K562 (cell line): ENCODE data around the gene SRL. TPM values are rescaled to one million over a fixed set of nuclear protein-coding genes. Genes with fewer than 3 reads are reported as not detected.
A peak's percentile ranks its signal among the peaks of the same experiment; 100 is the strongest.

ENCODE experiments used
- ELF2 ChIP-seq: fragments of 250-450 bp; sonication (Bioruptor Pico); IDR thresholded peaks from 2 replicates; pipeline ENCODE4 v1.5.0; 2021; ENCODE audit warnings: mild to moderate bottlenecking
- GABPB1 ChIP-seq: sonication (generic); formaldehyde crosslinking; IDR thresholded peaks from 2 replicates; pipeline ENCODE4 v1.8.0; 2022; ENCODE audit warnings: mild to moderate bottlenecking, missing genetic modification reagents
- PPARD ChIP-seq: fragments of 250-450 bp; sonication (Bioruptor Pico); IDR thresholded peaks from 2 replicates; pipeline ENCODE4 v1.8.0; 2022; ENCODE audit warnings: inconsistent platforms, mild to moderate bottlenecking, moderate library complexity
- ZKSCAN8 ChIP-seq: fragments of 200-800 bp; sonication (Bioruptor generic); IDR thresholded peaks from 2 replicates; pipeline ENCODE4 v1.6.1; 2016; ENCODE audit warnings: missing genetic modification characterization, missing compliant biosample characterization
- ZNF696 ChIP-seq: fragments of 250-450 bp; sonication (Bioruptor Pico); conservative IDR thresholded peaks from 2 replicates; pipeline ENCODE4 v1.4.0; 2020; ENCODE audit warnings: mild to moderate bottlenecking, moderate library complexity
- polyA plus RNA-seq, 8 experiments: library from polyadenylated mRNA; depleted of rRNA in 4 of 8; stranded (reverse) in 5 of 8; unstranded in 3 of 8; fragments of >200 nt; fragmentation: Nextera tagmentation in 2 of 8; fragmentation: Illumina TruSeq in 1 of 8; extraction: Ambion mirVana in 2 of 8; extraction: Trizol in 1 of 8; gene quantifications; 2 replicates each; pipeline versions ENCODE4 v1.2.1 to v1.2.3, GENCODE V29; 2011 to 2014; ENCODE audit warnings: inconsistent platforms in 1 of 8, missing spikeins in 1 of 8
- total RNA-seq, 7 experiments: library from RNA; depleted of rRNA in 6 of 7; stranded (reverse); fragments of >200 nt in 6 of 7; fragmentation: Illumina TruSeq in 2 of 7; extraction: Trizol in 2 of 7; gene quantifications; 2 replicates each; pipeline versions ENCODE4 v1.2.1 to v1.2.3, GENCODE V29; 2011 to 2021; ENCODE audit warnings: low replicate concordance in 1 of 7
- TF ChIP-seq, protein P1 (sequence below): fragments of 450-650 bp; IDR thresholded peaks from 2 replicates; pipeline ENCODE4 v1.6.1; 2016; ENCODE audit warnings: mild to moderate bottlenecking, moderate library complexity
- TF ChIP-seq, protein P2 (sequence below): fragments of 250-450 bp; sonication (Bioruptor Pico); IDR thresholded peaks from 2 replicates; pipeline ENCODE4 v1.5.0; 2022; ENCODE audit warnings: mild to moderate bottlenecking
- TF ChIP-seq, protein P3 (sequence below): conservative IDR thresholded peaks from 2 replicates; pipeline ENCODE4 v1.6.1; 2011; ENCODE audit warnings: low read depth, mild to moderate bottlenecking, low read length; ENCODE audit not compliant: control insufficient read depth

Gene SRL
- total and polyA plus RNA-seq, 9 of the 15 experiments (the other 6 are each of a cell fraction or from before 2014, with no cell fraction given): 0.01 TPM; not detected in 8

DNA sequence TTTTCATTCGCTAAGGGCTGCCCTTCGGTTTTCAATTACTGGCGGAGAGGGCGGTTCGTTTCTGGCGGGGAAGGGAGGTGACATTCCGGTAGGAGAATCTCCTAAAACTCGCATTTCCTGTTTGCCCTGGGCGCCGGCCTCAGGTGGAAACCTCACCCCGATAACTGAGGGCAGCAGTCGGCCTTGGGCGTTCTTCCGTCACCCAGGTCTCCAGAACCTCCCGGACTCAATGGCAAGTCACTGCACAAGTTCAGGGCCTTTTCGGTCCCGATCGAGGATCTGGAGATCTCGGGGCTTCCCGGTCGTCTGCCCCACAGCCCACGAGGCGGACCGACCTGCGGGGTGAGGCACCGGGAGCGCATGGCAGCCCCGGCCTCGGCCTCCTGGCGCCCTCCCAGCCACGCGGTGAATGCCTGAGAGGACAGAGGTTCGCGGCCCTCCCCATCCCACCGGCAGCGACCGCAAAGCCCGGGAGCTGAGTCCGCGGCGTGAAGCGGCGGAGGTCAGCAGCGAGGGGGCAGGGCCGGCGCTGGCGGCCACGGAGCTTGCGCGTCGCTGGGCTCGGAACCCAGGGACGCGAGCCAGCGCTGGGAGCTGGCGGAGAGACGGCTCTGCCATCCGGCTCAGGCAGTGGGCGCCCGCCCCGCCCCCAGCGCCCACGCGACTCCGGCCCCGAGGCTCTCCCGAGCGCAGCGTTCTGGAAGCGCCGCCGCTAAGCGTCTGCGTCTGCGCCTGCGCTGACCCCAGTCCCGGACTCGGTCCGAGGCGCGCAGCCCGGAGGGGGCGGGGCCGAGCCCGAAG lies 58.4 kb downstream of the SRL start (continued):
- TF ChIP-seq ZNF696 (CRISPR knock-in tag) (no peak), ELF2 (CRISPR knock-in tag) (no peak), GABPB1 (CRISPR knock-in tag) (peak; percentile 76), PPARD (CRISPR knock-in tag) (no peak), ZKSCAN8 (CRISPR knock-in tag) (no peak)
- TF ChIP-seq, protein P1, sequence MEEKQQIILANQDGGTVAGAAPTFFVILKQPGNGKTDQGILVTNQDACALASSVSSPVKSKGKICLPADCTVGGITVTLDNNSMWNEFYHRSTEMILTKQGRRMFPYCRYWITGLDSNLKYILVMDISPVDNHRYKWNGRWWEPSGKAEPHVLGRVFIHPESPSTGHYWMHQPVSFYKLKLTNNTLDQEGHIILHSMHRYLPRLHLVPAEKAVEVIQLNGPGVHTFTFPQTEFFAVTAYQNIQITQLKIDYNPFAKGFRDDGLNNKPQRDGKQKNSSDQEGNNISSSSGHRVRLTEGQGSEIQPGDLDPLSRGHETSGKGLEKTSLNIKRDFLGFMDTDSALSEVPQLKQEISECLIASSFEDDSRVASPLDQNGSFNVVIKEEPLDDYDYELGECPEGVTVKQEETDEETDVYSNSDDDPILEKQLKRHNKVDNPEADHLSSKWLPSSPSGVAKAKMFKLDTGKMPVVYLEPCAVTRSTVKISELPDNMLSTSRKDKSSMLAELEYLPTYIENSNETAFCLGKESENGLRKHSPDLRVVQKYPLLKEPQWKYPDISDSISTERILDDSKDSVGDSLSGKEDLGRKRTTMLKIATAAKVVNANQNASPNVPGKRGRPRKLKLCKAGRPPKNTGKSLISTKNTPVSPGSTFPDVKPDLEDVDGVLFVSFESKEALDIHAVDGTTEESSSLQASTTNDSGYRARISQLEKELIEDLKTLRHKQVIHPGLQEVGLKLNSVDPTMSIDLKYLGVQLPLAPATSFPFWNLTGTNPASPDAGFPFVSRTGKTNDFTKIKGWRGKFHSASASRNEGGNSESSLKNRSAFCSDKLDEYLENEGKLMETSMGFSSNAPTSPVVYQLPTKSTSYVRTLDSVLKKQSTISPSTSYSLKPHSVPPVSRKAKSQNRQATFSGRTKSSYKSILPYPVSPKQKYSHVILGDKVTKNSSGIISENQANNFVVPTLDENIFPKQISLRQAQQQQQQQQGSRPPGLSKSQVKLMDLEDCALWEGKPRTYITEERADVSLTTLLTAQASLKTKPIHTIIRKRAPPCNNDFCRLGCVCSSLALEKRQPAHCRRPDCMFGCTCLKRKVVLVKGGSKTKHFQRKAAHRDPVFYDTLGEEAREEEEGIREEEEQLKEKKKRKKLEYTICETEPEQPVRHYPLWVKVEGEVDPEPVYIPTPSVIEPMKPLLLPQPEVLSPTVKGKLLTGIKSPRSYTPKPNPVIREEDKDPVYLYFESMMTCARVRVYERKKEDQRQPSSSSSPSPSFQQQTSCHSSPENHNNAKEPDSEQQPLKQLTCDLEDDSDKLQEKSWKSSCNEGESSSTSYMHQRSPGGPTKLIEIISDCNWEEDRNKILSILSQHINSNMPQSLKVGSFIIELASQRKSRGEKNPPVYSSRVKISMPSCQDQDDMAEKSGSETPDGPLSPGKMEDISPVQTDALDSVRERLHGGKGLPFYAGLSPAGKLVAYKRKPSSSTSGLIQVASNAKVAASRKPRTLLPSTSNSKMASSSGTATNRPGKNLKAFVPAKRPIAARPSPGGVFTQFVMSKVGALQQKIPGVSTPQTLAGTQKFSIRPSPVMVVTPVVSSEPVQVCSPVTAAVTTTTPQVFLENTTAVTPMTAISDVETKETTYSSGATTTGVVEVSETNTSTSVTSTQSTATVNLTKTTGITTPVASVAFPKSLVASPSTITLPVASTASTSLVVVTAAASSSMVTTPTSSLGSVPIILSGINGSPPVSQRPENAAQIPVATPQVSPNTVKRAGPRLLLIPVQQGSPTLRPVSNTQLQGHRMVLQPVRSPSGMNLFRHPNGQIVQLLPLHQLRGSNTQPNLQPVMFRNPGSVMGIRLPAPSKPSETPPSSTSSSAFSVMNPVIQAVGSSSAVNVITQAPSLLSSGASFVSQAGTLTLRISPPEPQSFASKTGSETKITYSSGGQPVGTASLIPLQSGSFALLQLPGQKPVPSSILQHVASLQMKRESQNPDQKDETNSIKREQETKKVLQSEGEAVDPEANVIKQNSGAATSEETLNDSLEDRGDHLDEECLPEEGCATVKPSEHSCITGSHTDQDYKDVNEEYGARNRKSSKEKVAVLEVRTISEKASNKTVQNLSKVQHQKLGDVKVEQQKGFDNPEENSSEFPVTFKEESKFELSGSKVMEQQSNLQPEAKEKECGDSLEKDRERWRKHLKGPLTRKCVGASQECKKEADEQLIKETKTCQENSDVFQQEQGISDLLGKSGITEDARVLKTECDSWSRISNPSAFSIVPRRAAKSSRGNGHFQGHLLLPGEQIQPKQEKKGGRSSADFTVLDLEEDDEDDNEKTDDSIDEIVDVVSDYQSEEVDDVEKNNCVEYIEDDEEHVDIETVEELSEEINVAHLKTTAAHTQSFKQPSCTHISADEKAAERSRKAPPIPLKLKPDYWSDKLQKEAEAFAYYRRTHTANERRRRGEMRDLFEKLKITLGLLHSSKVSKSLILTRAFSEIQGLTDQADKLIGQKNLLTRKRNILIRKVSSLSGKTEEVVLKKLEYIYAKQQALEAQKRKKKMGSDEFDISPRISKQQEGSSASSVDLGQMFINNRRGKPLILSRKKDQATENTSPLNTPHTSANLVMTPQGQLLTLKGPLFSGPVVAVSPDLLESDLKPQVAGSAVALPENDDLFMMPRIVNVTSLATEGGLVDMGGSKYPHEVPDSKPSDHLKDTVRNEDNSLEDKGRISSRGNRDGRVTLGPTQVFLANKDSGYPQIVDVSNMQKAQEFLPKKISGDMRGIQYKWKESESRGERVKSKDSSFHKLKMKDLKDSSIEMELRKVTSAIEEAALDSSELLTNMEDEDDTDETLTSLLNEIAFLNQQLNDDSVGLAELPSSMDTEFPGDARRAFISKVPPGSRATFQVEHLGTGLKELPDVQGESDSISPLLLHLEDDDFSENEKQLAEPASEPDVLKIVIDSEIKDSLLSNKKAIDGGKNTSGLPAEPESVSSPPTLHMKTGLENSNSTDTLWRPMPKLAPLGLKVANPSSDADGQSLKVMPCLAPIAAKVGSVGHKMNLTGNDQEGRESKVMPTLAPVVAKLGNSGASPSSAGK: peak; percentile 98
- TF ChIP-seq, protein P2, sequence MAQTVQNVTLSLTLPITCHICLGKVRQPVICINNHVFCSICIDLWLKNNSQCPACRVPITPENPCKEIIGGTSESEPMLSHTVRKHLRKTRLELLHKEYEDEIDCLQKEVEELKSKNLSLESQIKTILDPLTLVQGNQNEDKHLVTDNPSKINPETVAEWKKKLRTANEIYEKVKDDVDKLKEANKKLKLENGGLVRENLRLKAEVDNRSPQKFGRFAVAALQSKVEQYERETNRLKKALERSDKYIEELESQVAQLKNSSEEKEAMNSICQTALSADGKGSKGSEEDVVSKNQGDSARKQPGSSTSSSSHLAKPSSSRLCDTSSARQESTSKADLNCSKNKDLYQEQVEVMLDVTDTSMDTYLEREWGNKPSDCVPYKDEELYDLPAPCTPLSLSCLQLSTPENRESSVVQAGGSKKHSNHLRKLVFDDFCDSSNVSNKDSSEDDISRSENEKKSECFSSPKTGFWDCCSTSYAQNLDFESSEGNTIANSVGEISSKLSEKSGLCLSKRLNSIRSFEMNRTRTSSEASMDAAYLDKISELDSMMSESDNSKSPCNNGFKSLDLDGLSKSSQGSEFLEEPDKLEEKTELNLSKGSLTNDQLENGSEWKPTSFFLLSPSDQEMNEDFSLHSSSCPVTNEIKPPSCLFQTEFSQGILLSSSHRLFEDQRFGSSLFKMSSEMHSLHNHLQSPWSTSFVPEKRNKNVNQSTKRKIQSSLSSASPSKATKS (CRISPR knock-in tag): no peak
- TF ChIP-seq, protein P3, sequence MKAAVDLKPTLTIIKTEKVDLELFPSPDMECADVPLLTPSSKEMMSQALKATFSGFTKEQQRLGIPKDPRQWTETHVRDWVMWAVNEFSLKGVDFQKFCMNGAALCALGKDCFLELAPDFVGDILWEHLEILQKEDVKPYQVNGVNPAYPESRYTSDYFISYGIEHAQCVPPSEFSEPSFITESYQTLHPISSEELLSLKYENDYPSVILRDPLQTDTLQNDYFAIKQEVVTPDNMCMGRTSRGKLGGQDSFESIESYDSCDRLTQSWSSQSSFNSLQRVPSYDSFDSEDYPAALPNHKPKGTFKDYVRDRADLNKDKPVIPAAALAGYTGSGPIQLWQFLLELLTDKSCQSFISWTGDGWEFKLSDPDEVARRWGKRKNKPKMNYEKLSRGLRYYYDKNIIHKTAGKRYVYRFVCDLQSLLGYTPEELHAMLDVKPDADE: peak; percentile 17
